HepG2 (cell line): Measurements from ENCODE around the gene NIPAL4. TPM values are rescaled to one million over a fixed set of nuclear protein-coding genes. Genes with fewer than 3 reads are reported as not detected.

Source experiments
- ATAC-seq: fragments of 200-7000 bp; cut with Tn5 transposase; 3 replicates; pipeline ENCODE4 v1.9.1; 2020; ENCODE audit warnings: mild to moderate bottlenecking, moderate library complexity
- BruUV-seq: library from RNA; stranded (reverse); fragments of 400-500 nt; replicated peaks from 2 replicates; lab custom pipeline; 2021; lab: Mats Ljungman, UMichigan
- CTCF ChIA-PET: fragments of 300-600 bp; formaldehyde crosslinking; extraction: SDS; loops from one replicate; lab custom pipeline; 2021; ENCODE audit warnings: low total read pairs, inconsistent platforms, low intra/inter-chr PET ratio; lab: Yijun Ruan, JAX
- POLR2A ChIA-PET: fragments of 350-600 bp; sonication (Branson Sonifier 250); formaldehyde crosslinking; loops from one replicate; lab custom pipeline; 2020; ENCODE audit warnings: antibody characterized with exemption, inconsistent platforms; lab: Yijun Ruan, JAX
- DNase-seq: peaks from one replicate; pipeline ENCODE4 v3.0.0-alpha.2; 2015; ENCODE audit warnings: low spot score
- FAIRE-seq: peaks from 3 replicates; lab custom pipeline; 2011; peaks lifted over from hg19 to GRCh38; lab: Jason Lieb, UNC
- H2AFZ ChIP-seq: one replicate; pipeline ENCODE4 v1.6.1; 2011; ENCODE audit warnings: low read length, inconsistent platforms
- H3K27ac ChIP-seq: fragments of 300-600 bp; 3 replicates; pipeline ENCODE4 v1.8.0; 2011; ENCODE audit warnings: mixed run types, mild to moderate bottlenecking, mixed read lengths, low read length, inconsistent platforms; ENCODE audit not compliant: insufficient read depth; ENCODE audit errors: extremely low read length
- H3K27me3 ChIP-seq, 2 experiments: fragments of 200-600 bp in 1 of 2; 2 replicates in 1 of 2; 3 replicates in 1 of 2; pipeline versions ENCODE4 v1.6.0 to v1.8.0; 2011; ENCODE audit warnings: low read length in 2 of 2, mild to moderate bottlenecking in 2 of 2, moderate library complexity in 2 of 2, inconsistent platforms in 1 of 2; ENCODE audit not compliant: insufficient read depth in 2 of 2, control insufficient read depth in 1 of 2
- H3K36me3 ChIP-seq, 2 experiments: fragments of 200-600 bp in 1 of 2; replicated peaks in 1 of 2; 2 replicates in 1 of 2; 3 replicates in 1 of 2; pipeline versions ENCODE4 v1.5.1 to v1.8.0; 2011; ENCODE audit warnings: low read length in 2 of 2, inconsistent platforms in 1 of 2; ENCODE audit not compliant: insufficient read depth in 2 of 2, control insufficient read depth in 1 of 2
- H3K4me1 ChIP-seq: 2 replicates; pipeline ENCODE4 v1.5.1; 2012; ENCODE audit warnings: low read length, inconsistent platforms; ENCODE audit not compliant: insufficient read depth
- H3K4me2 ChIP-seq: 2 replicates; pipeline ENCODE4 v1.6.0; 2011; ENCODE audit warnings: low read depth, low read length, inconsistent platforms
- H3K4me3 ChIP-seq, 3 experiments: fragments of 200-600 bp in 1 of 3; sonication (generic), shearing (Covaris generic) in 1 of 3; replicated peaks in 1 of 3; 2 replicates each; pipeline ENCODE4 v1.5.1; 2011 to 2016; ENCODE audit warnings: low read length in 3 of 3, inconsistent platforms in 2 of 3, low read depth in 2 of 3, mild to moderate bottlenecking in 2 of 3, control low read depth in 1 of 3, mixed read lengths in 1 of 3; ENCODE audit not compliant: insufficient read depth in 1 of 3
- H3K79me2 ChIP-seq: one replicate; pipeline ENCODE4 v1.6.1; 2011; ENCODE audit warnings: low read length, inconsistent platforms; ENCODE audit not compliant: insufficient read depth
- H3K9ac ChIP-seq: 2 replicates; pipeline ENCODE4 v1.6.0; 2011; ENCODE audit warnings: mild to moderate bottlenecking, low read depth, low read length, inconsistent platforms; ENCODE audit not compliant: insufficient read depth
- H3K9me3 ChIP-seq: 2 replicates; pipeline ENCODE4 v1.5.1; 2012; ENCODE audit warnings: mild to moderate bottlenecking, low read length
- H4K20me1 ChIP-seq: 2 replicates; pipeline ENCODE4 v1.6.0; 2011; ENCODE audit warnings: inconsistent platforms, mild to moderate bottlenecking, low read length, moderate library complexity; ENCODE audit not compliant: insufficient read depth
- CSRNP1 ChIP-seq: sonication (generic); formaldehyde crosslinking; IDR thresholded peaks from 2 replicates; pipeline ENCODE4 v1.8.1; 2023; ENCODE audit warnings: mild to moderate bottlenecking, missing genetic modification reagents
- CSRNP2 ChIP-seq: sonication (generic); formaldehyde crosslinking; conservative IDR thresholded peaks from 2 replicates; pipeline ENCODE4 v1.8.0; 2022; ENCODE audit warnings: low read depth, missing genetic modification reagents
- HCFC1 ChIP-seq: fragments of 150-350 bp; IDR thresholded peaks from 2 replicates; pipeline ENCODE4 v1.6.1; 2014; ENCODE audit warnings: low read depth, low read length
- HMGA1 ChIP-seq: sonication (generic); formaldehyde crosslinking; conservative IDR thresholded peaks from 2 replicates; pipeline ENCODE4 v1.4.0; 2020; ENCODE audit warnings: missing genetic modification reagents
- KMT2B ChIP-seq: IDR thresholded peaks from 2 replicates; pipeline ENCODE4 v1.6.1; 2016; ENCODE audit warnings: missing genetic modification reagents, missing compliant biosample characterization
- MIXL1 ChIP-seq: IDR thresholded peaks from 2 replicates; pipeline ENCODE4 v1.6.1; 2016
- NFYB ChIP-seq: sonication (generic); formaldehyde crosslinking; IDR thresholded peaks from 2 replicates; pipeline ENCODE4 v1.4.0; 2020; ENCODE audit warnings: missing genetic modification reagents
- TMF1 ChIP-seq: sonication (generic); formaldehyde crosslinking; IDR thresholded peaks from 2 replicates; pipeline ENCODE4 v1.8.1; 2022; ENCODE audit warnings: low read depth, missing genetic modification reagents
- WIZ ChIP-seq: sonication (generic); formaldehyde crosslinking; IDR thresholded peaks from 2 replicates; pipeline ENCODE4 v1.5.1; 2020; ENCODE audit warnings: mild to moderate bottlenecking, missing genetic modification reagents
- ZBTB1 ChIP-seq: sonication (generic); formaldehyde crosslinking; IDR thresholded peaks from 2 replicates; pipeline ENCODE4 v1.4.0; 2020; ENCODE audit warnings: missing genetic modification reagents, borderline replicate concordance
- ZFP91 ChIP-seq: sonication (generic); formaldehyde crosslinking; IDR thresholded peaks from 2 replicates; pipeline ENCODE4 v1.9.0; 2022; ENCODE audit warnings: missing genetic modification reagents, mild to moderate bottlenecking, borderline replicate concordance
- ZNF20 ChIP-seq: sonication (generic); formaldehyde crosslinking; IDR thresholded peaks from 2 replicates; pipeline ENCODE4 v1.4.0; 2020; ENCODE audit warnings: mild to moderate bottlenecking, moderate library complexity, missing genetic modification reagents
- ZNF263 ChIP-seq: sonication (generic); formaldehyde crosslinking; IDR thresholded peaks from 2 replicates; pipeline ENCODE4 v1.4.0; 2020; ENCODE audit warnings: missing genetic modification reagents
- ZNF432 ChIP-seq: sonication (generic); formaldehyde crosslinking; IDR thresholded peaks from 2 replicates; pipeline ENCODE4 v1.5.0; 2020; ENCODE audit warnings: missing genetic modification reagents, mild to moderate bottlenecking, borderline replicate concordance
- WGBS: methylation state at CpG from one replicate; pipeline ENCODE4 v1.1.6; 2017; ENCODE audit warnings: low lambda C conversion rate; 5-methylcytosine and 5-hydroxymethylcytosine counted together
- in situ Hi-C: cut with HindIII; loops from 2 replicates; pipeline ENCODE4 v1.10.0; 2017; ENCODE audit warnings: low pct_unique_long_range_greater_than_20kb; ENCODE audit not compliant: extremely low pct_ligation_motif_present
- intact Hi-C: fragments of 100-400 bp; cut with micrococcal nuclease; formaldehyde crosslinking; loops from one replicate; pipeline ENCODE4 v1.10.0; 2022; ENCODE audit not compliant: unreplicated experiment
- polyA plus RNA-seq, 8 experiments: library from polyadenylated mRNA; depleted of rRNA in 3 of 8; stranded (reverse) in 7 of 8; unstranded in 1 of 8; fragments of >200 nt; fragmentation: Illumina TruSeq in 4 of 8; extraction: Trizol in 4 of 8; gene quantifications; 2 replicates each; pipeline versions ENCODE4 v1.2.1 to v1.2.3, GENCODE V29; 2011 to 2016; ENCODE audit warnings: low read depth in 4 of 8, missing spikeins in 1 of 8, mixed read lengths in 1 of 8; ENCODE audit not compliant: insufficient read depth in 1 of 8
- total RNA-seq, 5 experiments: library from RNA; depleted of rRNA; stranded (reverse); fragments of >200 nt; fragmentation: Illumina TruSeq; extraction: Trizol; gene quantifications; 2 replicates each; pipeline ENCODE4 v1.2.3, GENCODE V29; 2016; ENCODE audit warnings: low read depth in 1 of 5
- TF ChIP-seq, protein P1 (sequence below): sonication (generic); formaldehyde crosslinking; IDR thresholded peaks from 2 replicates; pipeline ENCODE4 v1.8.0; 2022; ENCODE audit warnings: mild to moderate bottlenecking, missing genetic modification reagents; ENCODE audit not compliant: insufficient replicate concordance
- TF ChIP-seq, protein P2 (sequence below): IDR thresholded peaks from 2 replicates; pipeline ENCODE4 v1.6.1; 2016; ENCODE audit warnings: mild to moderate bottlenecking

Gene NIPAL4
- total and polyA plus RNA-seq, 2 of the 13 experiments (the other 11 are each of a cell fraction or from before 2014, with no cell fraction given), result not detected

GRCh38 chr5:157444224-157444623, 15.8 kb upstream of the NIPAL4 start:
- no peak for FAIRE-seq
- BruUV-seq, result no TSS peak
- H3K79me2 ChIP-seq, result no peaks in the 10 kb centered on the region
- ChIA-PET POLR2A (no interaction called here), CTCF (no interaction called here)
- no peak overlapping the region for H3K9ac ChIP-seq
- 0 out of 5 replicates have a peak, but pooled peaks cover 0 to 6% of the 10 kb centered on the region in 2 experiments for H3K27me3 ChIP-seq
- 11% methylated on average over 4 of the region's 4 CpGs for WGBS
- no peak for ATAC-seq
- no peak overlapping the region for H3K4me2 ChIP-seq
- no peaks in the 10 kb centered on the region for H3K9me3 ChIP-seq
- H3K4me1 ChIP-seq, result peaks cover 11% of the 10 kb centered on the region; the same call in 1 of the 2 replicates
- no peaks in the 10 kb centered on the region for H4K20me1 ChIP-seq
- no peaks in the 10 kb centered on the region for H3K36me3 ChIP-seq
- in situ Hi-C loops, result no loop called here
- no peak overlapping the region for H3K27ac ChIP-seq
- no peak overlapping the region for H2AFZ ChIP-seq
- no peak for DNase-seq
- no peak for TF ChIP-seq TMF1 (CRISPR knock-in tag)
- TF ChIP-seq ZNF263 (CRISPR knock-in tag), result no peak
- no peak for TF ChIP-seq WIZ (CRISPR knock-in tag)
- TF ChIP-seq HCFC1, result no peak
- TF ChIP-seq ZBTB1 (CRISPR knock-in tag), result no peak
- TF ChIP-seq CSRNP2 (CRISPR knock-in tag), result no peak
- no peak for TF ChIP-seq ZNF20 (CRISPR knock-in tag)
- TF ChIP-seq ZFP91 (CRISPR knock-in tag), result no peak
- no peak for TF ChIP-seq KMT2B (CRISPR knock-in tag)
- no peak for TF ChIP-seq ZNF432 (CRISPR knock-in tag)
- TF ChIP-seq NFYB (CRISPR knock-in tag), result no peak
- TF ChIP-seq HMGA1 (CRISPR knock-in tag), result no peak
- TF ChIP-seq CSRNP1 (CRISPR knock-in tag), result no peak
- TF ChIP-seq, protein P1, sequence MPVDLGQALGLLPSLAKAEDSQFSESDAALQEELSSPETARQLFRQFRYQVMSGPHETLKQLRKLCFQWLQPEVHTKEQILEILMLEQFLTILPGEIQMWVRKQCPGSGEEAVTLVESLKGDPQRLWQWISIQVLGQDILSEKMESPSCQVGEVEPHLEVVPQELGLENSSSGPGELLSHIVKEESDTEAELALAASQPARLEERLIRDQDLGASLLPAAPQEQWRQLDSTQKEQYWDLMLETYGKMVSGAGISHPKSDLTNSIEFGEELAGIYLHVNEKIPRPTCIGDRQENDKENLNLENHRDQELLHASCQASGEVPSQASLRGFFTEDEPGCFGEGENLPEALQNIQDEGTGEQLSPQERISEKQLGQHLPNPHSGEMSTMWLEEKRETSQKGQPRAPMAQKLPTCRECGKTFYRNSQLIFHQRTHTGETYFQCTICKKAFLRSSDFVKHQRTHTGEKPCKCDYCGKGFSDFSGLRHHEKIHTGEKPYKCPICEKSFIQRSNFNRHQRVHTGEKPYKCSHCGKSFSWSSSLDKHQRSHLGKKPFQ (CRISPR knock-in tag), result no peak
- TF ChIP-seq, protein P2, sequence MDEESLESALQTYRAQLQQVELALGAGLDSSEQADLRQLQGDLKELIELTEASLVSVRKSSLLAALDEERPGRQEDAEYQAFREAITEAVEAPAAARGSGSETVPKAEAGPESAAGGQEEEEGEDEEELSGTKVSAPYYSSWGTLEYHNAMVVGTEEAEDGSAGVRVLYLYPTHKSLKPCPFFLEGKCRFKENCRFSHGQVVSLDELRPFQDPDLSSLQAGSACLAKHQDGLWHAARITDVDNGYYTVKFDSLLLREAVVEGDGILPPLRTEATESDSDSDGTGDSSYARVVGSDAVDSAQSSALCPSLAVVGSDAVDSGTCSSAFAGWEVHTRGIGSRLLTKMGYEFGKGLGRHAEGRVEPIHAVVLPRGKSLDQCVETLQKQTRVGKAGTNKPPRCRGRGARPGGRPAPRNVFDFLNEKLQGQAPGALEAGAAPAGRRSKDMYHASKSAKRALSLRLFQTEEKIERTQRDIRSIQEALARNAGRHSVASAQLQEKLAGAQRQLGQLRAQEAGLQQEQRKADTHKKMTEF (CRISPR knock-in tag), result no peak
- no peak for TF ChIP-seq MIXL1
- TF ChIP-seq, all 625 proteins: peak for 0
- intact Hi-C loops, result no loop called here
- no peak overlapping the region for H3K4me3 ChIP-seq
